ENCODE measurements around the gene ATP6V0B.

ATP6V0B gene

GRCh38 chr1:43937179-43937865, 37.4 kb upstream of the ATP6V0B start:
- DNase-seq (ENCODE audit: extremely low read depth, low read depth): no peak
- H3K4me3 ChIP-seq (replicated peaks; ENCODE audit: low read depth, low read length): no peak overlapping the region
- TF ChIP-seq CTCF (IDR thresholded peaks at IDR 0.05; ENCODE audit: low read depth, low read length, missing control alignments): no peak

GRCh38 chr1:43938383-43938782, 36.4 kb upstream of the ATP6V0B start:
- no peak for DNase-seq (ENCODE audit: extremely low read depth, low read depth)
- no peak overlapping the region for H3K4me3 ChIP-seq (replicated peaks; ENCODE audit: low read depth, low read length)
- no peak for TF ChIP-seq CTCF (IDR thresholded peaks at IDR 0.05; ENCODE audit: low read depth, low read length, missing control alignments)

- no peak for DNase-seq (ENCODE audit: extremely low read depth, low read depth)
- TF ChIP-seq CTCF (IDR thresholded peaks at IDR 0.05; ENCODE audit: low read depth, low read length, missing control alignments): no peak
Measured at GRCh38 chr1:43938892-43939587, 35.7 kb upstream of the ATP6V0B start.

GRCh38 chr1:43942411-43942810, 32.3 kb upstream of the ATP6V0B start:
- TF ChIP-seq CTCF (IDR thresholded peaks at IDR 0.05; ENCODE audit: low read depth, low read length, missing control alignments): no peak
- no peak overlapping the region for H3K4me3 ChIP-seq (replicated peaks; ENCODE audit: low read depth, low read length)
- no peak for DNase-seq (ENCODE audit: extremely low read depth, low read depth)

More at GRCh38 chr1:43938892-43939587, 35.7 kb upstream of the ATP6V0B start:
- no peak overlapping the region for H3K4me3 ChIP-seq (replicated peaks; ENCODE audit: low read depth, low read length)

- TF ChIP-seq CTCF (IDR thresholded peaks at IDR 0.05; ENCODE audit: low read depth, low read length, missing control alignments): no peak
- no peak overlapping the region for H3K4me3 ChIP-seq (replicated peaks; ENCODE audit: low read depth, low read length)
- no peak for DNase-seq (ENCODE audit: extremely low read depth, low read depth)
Measured at GRCh38 chr1:43944860-43945259, 29.9 kb upstream of the ATP6V0B start.

GRCh38 chr1:43945674-43946235, 29.0 kb upstream of the ATP6V0B start:
- no peak for TF ChIP-seq CTCF (IDR thresholded peaks at IDR 0.05; ENCODE audit: low read depth, low read length, missing control alignments)
- DNase-seq (ENCODE audit: extremely low read depth, low read depth): no peak

More at GRCh38 chr1:43945674-43946235, 29.0 kb upstream of the ATP6V0B start:
- H3K4me3 ChIP-seq (replicated peaks; ENCODE audit: low read depth, low read length): peak overlapping the region; percentile 86
